Measurements from ENCODE around the gene CES1. TPM values are rescaled to one million over a fixed set of nuclear protein-coding genes. Genes with fewer than 3 reads are reported as not detected.
"Not testable (repeated sequence)": the region's sequence is repeated elsewhere in the genome, so short reads cannot be mapped to it uniquely, and the experiment has no call there.

Gene CES1
- total RNA-seq, 1 experiment from 2014 or later: 625 TPM

GRCh38 chr16:55765161-55765560 lies 67.7 kb downstream of the CES1 start:
- ChIA-PET POLR2A (ENCODE audit: low non-redundant PET) (no interaction called here), CTCF (no interaction called here)
- Histone ChIP-seq H3K4me1 (ENCODE audit: insufficient read depth, low read length, poor library complexity, severe bottlenecking) (no peaks in the 10 kb centered on the region), H3K36me3 (ENCODE audit: insufficient read depth, low read length, poor library complexity, severe bottlenecking) (no peaks in the 10 kb centered on the region), H3K27ac (ENCODE audit: low read depth, low read length, poor library complexity, severe bottlenecking) (no peak overlapping the region), H3K4me3 (ENCODE audit: low read depth, low read length, poor library complexity, severe bottlenecking) (no peak overlapping the region), H3K27me3 (replicated peaks; ENCODE audit: insufficient read depth, low read depth, low read length, poor library complexity) (no peaks in the 10 kb centered on the region), H3K9me3 (ENCODE audit: low read depth, low read length, poor library complexity, severe bottlenecking) (no peaks in the 10 kb centered on the region)
- intact Hi-C loops (cut with micrococcal nuclease; ENCODE audit: unreplicated experiment): no loop called here
- TF ChIP-seq CTCF (conservative IDR thresholded peaks at IDR 0.05; ENCODE audit: low read depth, low read length): no peak
- no peak for TF ChIP-seq EZH2 (IDR thresholded peaks at IDR 0.05; ENCODE audit: borderline replicate concordance, low read depth, low read length, poor library complexity, severe bottlenecking)
- BruUV-seq (replicated peaks): no TSS peak
- DNase-seq (ENCODE audit: low spot score): no peak

- intact Hi-C loops (cut with micrococcal nuclease; ENCODE audit: unreplicated experiment): loop anchor here (2.0 kb wide), 1 partner anchor 72 kb away; the partner anchor contains the start of gene CES1
- DNase-seq (ENCODE audit: low spot score): no peak
- Histone ChIP-seq H3K27ac (ENCODE audit: low read depth, low read length, poor library complexity, severe bottlenecking) (no peak overlapping the region), H3K9me3 (ENCODE audit: low read depth, low read length, poor library complexity, severe bottlenecking) (no peaks in the 10 kb centered on the region), H3K36me3 (ENCODE audit: insufficient read depth, low read length, poor library complexity, severe bottlenecking) (no peaks in the 10 kb centered on the region), H3K4me1 (ENCODE audit: insufficient read depth, low read length, poor library complexity, severe bottlenecking) (no peaks in the 10 kb centered on the region), H3K4me3 (ENCODE audit: low read depth, low read length, poor library complexity, severe bottlenecking) (no peak overlapping the region), H3K27me3 (replicated peaks; ENCODE audit: insufficient read depth, low read depth, low read length, poor library complexity) (no peaks in the 10 kb centered on the region)
- POLR2A ChIA-PET (ENCODE audit: low non-redundant PET): interaction anchor here (0.6 kb wide), 1 partner anchor 700 kb away, joined by 3 read pairs; no protein-coding TSS in a partner anchor
- TF ChIP-seq EZH2 (IDR thresholded peaks at IDR 0.05; ENCODE audit: borderline replicate concordance, low read depth, low read length, poor library complexity, severe bottlenecking): no peak
- TF ChIP-seq CTCF (conservative IDR thresholded peaks at IDR 0.05; ENCODE audit: low read depth, low read length): no peak
- CTCF ChIA-PET: no interaction called here
- BruUV-seq (replicated peaks): no TSS peak
These were observed 72.4 kb downstream of the CES1 start for GRCh38 chr16:55760310-55761001.

- H3K4me1 ChIP-seq (ENCODE audit: insufficient read depth, low read length, poor library complexity, severe bottlenecking); H3K27me3 ChIP-seq (replicated peaks; ENCODE audit: insufficient read depth, low read depth, low read length, poor library complexity); DNase-seq (ENCODE audit: low spot score); H3K9me3 ChIP-seq (ENCODE audit: low read depth, low read length, poor library complexity, severe bottlenecking); CTCF ChIA-PET; H3K36me3 ChIP-seq (ENCODE audit: insufficient read depth, low read length, poor library complexity, severe bottlenecking); BruUV-seq (replicated peaks); H3K4me3 ChIP-seq (ENCODE audit: low read depth, low read length, poor library complexity, severe bottlenecking); H3K27ac ChIP-seq (ENCODE audit: low read depth, low read length, poor library complexity, severe bottlenecking): not testable (repeated sequence)
- POLR2A ChIA-PET (ENCODE audit: low non-redundant PET): interaction anchor here (0.6 kb wide), 1 partner anchor 27 kb away, joined by 3 read pairs; no protein-coding TSS in a partner anchor
- intact Hi-C loops (cut with micrococcal nuclease; ENCODE audit: unreplicated experiment): loop anchor here (2.0 kb wide), 1 partner anchor 73 kb away; the partner anchor contains the start of gene CES1
These were observed 73.0 kb downstream of the CES1 start for GRCh38 chr16:55759965-55760309.

- H3K4me1 ChIP-seq (ENCODE audit: insufficient read depth, low read length, poor library complexity, severe bottlenecking); POLR2A ChIA-PET (ENCODE audit: low non-redundant PET); H3K36me3 ChIP-seq (ENCODE audit: insufficient read depth, low read length, poor library complexity, severe bottlenecking); CTCF ChIA-PET; H3K27ac ChIP-seq (ENCODE audit: low read depth, low read length, poor library complexity, severe bottlenecking); H3K9me3 ChIP-seq (ENCODE audit: low read depth, low read length, poor library complexity, severe bottlenecking); H3K4me3 ChIP-seq (ENCODE audit: low read depth, low read length, poor library complexity, severe bottlenecking); H3K27me3 ChIP-seq (replicated peaks; ENCODE audit: insufficient read depth, low read depth, low read length, poor library complexity); BruUV-seq (replicated peaks); intact Hi-C loops (cut with micrococcal nuclease; ENCODE audit: unreplicated experiment); DNase-seq (ENCODE audit: low spot score): not testable (repeated sequence)
These were observed 75.0 kb downstream of the CES1 start for GRCh38 chr16:55757595-55758527.
